ENCODE results near the gene BLVRB. TPM values are rescaled to one million over a fixed set of nuclear protein-coding genes. Genes with fewer than 3 reads are reported as not detected.

The BLVRB gene
- total RNA-seq, 3 donors from 2014 or later (not counting 1 experiment from before 2014, with no cell fraction given) = 16.8 to 25.2 (median 18.3) TPM

DNA sequence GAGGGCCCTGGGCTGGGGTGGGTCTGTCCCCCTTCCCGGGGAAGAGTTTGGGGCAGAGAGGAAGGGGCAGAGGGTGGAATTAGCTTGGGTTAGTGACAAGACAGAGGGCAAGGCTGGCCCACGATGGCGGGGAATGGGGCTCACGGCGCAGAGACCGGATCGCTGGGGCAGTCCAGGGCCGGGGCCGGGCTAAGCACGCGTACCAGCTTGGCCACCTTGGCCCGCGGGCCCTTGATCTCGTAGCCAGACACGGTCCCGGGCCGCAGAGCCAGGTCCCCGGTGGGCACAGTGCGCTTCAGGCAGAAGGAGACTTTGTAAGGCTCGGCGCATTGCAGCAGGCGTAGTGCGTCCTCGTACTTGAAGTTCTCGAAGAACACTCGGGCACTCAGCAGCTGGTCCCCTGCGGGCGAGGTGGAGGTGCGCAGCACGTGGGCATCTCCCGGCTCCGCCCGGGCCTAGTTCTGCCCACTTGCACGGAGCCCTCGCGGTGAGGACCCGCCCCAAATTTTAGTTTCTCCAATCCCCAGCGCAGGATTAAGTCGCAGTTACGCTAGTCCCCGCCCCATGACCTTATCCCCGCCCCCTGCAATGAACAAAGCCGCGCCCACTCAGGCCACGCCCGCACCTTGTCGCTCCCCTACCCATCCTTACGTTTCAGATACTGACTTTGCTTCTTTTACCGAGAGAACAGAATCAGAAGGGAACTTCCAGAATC lies 67.0 kb downstream of the BLVRB start:
- Mint-ChIP-seq H3K27me3 (ENCODE audit: low read depth in 2 of 2) (no peaks in the 10 kb centered on the region), H3K4me3 (no peak overlapping the region), H3K9me3 (no peaks in the 10 kb centered on the region), H3K36me3 (no peaks in the 10 kb centered on the region), H3K4me1 (peaks cover 6 to 12% of the 10 kb centered on the region in 2 donors), H3K27ac (no peak overlapping the region)
- Histone ChIP-seq H3K9me3 (ENCODE audit: control insufficient read depth, insufficient read depth, low read length) (no peaks in the 10 kb centered on the region), H3K27ac (ENCODE audit: low read length) (no peak overlapping the region), H3K4me3 (ENCODE audit: low read length) (no peak overlapping the region), H3K27me3 (ENCODE audit: control insufficient read depth, insufficient read depth, low read length) (no peaks in the 10 kb centered on the region), H3K4me1 (ENCODE audit: control insufficient read depth, insufficient read depth, low read length) (peaks cover 18% of the 10 kb centered on the region), H3K36me3 (ENCODE audit: control insufficient read depth, insufficient read depth, low read length) (no peaks in the 10 kb centered on the region)
- TF ChIP-seq, protein P1, sequence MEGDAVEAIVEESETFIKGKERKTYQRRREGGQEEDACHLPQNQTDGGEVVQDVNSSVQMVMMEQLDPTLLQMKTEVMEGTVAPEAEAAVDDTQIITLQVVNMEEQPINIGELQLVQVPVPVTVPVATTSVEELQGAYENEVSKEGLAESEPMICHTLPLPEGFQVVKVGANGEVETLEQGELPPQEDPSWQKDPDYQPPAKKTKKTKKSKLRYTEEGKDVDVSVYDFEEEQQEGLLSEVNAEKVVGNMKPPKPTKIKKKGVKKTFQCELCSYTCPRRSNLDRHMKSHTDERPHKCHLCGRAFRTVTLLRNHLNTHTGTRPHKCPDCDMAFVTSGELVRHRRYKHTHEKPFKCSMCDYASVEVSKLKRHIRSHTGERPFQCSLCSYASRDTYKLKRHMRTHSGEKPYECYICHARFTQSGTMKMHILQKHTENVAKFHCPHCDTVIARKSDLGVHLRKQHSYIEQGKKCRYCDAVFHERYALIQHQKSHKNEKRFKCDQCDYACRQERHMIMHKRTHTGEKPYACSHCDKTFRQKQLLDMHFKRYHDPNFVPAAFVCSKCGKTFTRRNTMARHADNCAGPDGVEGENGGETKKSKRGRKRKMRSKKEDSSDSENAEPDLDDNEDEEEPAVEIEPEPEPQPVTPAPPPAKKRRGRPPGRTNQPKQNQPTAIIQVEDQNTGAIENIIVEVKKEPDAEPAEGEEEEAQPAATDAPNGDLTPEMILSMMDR (IDR thresholded peaks at IDR 0.05) = no peak
- intact Hi-C loops (cut with micrococcal nuclease) = no loop called here
- ATAC-seq = peak in 2 of 3 donors; percentile 27 to 64
- peak in 1 of 2 donors; percentile 74 for DNase-seq
- WGBS (ENCODE audit: insufficient coverage) = 45% methylated on average over 49 of the region's 49 CpGs

Other genes starting within 250 kb of the BLVRB start
- not detected for gene TTC9B, start 247.4 kb downstream of the BLVRB start, total RNA-seq
- 1 to 10 TPM; 1.2 to 1.8 (median 1.2) TPM for gene CCNP, start 239.1 kb downstream of the BLVRB start, total RNA-seq
- 100 to 1,000 TPM; 234 to 292 (median 261) TPM for gene AKT2, start 180.4 kb downstream of the BLVRB start, total RNA-seq
- 10 to 100 TPM; 15.2 to 20.2 (median 16.1) TPM for gene C19orf47, start 117.3 kb downstream of the BLVRB start, total RNA-seq
- 100 to 1,000 TPM; 107 to 140 (median 109) TPM for gene PLD3, start 117.0 kb downstream of the BLVRB start, total RNA-seq
- under 1 TPM in 2 of 3 donors, not detected in 1; 0.14 to 0.29 TPM for gene HIPK4, start 75.6 kb downstream of the BLVRB start, total RNA-seq
- gene PRX, start 52.4 kb downstream of the BLVRB start, total RNA-seq = 1 to 10 TPM; 2.0 to 3.8 (median 3.7) TPM
- gene SERTAD1, start 39.8 kb downstream of the BLVRB start, total RNA-seq = 10 to 100 TPM; 31.2 to 53.5 (median 38.7) TPM
- 100 to 1,000 TPM in 1 of 3 donors, 10 to 100 TPM in 2; 57.3 to 102 (median 83.3) TPM for gene SERTAD3, start 21.4 kb downstream of the BLVRB start, total RNA-seq
- under 1 TPM; 0.16 to 0.63 (median 0.31) TPM for gene SPTBN4, start 1.3 kb upstream of the BLVRB start, total RNA-seq
- gene SHKBP1, start 111.1 kb upstream of the BLVRB start, total RNA-seq = 100 to 1,000 TPM; 209 to 224 (median 209) TPM
- gene LTBP4, start 135.6 kb upstream of the BLVRB start, total RNA-seq = 100 to 1,000 TPM; 153 to 182 (median 157) TPM
- gene NUMBL, start 224.9 kb upstream of the BLVRB start, total RNA-seq = 10 to 100 TPM in 2 of 3 donors, 1 to 10 TPM in 1; 9.9 to 19.5 (median 10.2) TPM